ENCODE measurements around the gene TICAM2. TPM values are rescaled to one million over a fixed set of nuclear protein-coding genes. Genes with fewer than 3 reads are reported as not detected.

The TICAM2 gene
- total and polyA plus RNA-seq, 10 of the 15 experiments (the other 5 are each of a cell fraction or from before 2014, with no cell fraction given) = 0.14 to 7.0 (median 2.9) TPM

- TF ChIP-seq, protein P1, sequence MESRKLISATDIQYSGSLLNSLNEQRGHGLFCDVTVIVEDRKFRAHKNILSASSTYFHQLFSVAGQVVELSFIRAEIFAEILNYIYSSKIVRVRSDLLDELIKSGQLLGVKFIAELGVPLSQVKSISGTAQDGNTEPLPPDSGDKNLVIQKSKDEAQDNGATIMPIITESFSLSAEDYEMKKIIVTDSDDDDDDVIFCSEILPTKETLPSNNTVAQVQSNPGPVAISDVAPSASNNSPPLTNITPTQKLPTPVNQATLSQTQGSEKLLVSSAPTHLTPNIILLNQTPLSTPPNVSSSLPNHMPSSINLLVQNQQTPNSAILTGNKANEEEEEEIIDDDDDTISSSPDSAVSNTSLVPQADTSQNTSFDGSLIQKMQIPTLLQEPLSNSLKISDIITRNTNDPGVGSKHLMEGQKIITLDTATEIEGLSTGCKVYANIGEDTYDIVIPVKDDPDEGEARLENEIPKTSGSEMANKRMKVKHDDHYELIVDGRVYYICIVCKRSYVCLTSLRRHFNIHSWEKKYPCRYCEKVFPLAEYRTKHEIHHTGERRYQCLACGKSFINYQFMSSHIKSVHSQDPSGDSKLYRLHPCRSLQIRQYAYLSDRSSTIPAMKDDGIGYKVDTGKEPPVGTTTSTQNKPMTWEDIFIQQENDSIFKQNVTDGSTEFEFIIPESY (IDR thresholded peaks at IDR 0.05) = no peak
- TF ChIP-seq, protein P2, sequence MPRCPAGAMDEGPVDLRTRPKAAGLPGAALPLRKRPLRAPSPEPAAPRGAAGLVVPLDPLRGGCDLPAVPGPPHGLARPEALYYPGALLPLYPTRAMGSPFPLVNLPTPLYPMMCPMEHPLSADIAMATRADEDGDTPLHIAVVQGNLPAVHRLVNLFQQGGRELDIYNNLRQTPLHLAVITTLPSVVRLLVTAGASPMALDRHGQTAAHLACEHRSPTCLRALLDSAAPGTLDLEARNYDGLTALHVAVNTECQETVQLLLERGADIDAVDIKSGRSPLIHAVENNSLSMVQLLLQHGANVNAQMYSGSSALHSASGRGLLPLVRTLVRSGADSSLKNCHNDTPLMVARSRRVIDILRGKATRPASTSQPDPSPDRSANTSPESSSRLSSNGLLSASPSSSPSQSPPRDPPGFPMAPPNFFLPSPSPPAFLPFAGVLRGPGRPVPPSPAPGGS (IDR thresholded peaks at IDR 0.05; ENCODE audit: borderline replicate concordance, insufficient read depth, low read depth, low read length, poor library complexity, severe bottlenecking) = peak; percentile 96
- TF ChIP-seq CREB1 (IDR thresholded peaks at IDR 0.05; ENCODE audit: low read depth) = peak; percentile 22; the same call in 1 of the 2 replicates
- no peak for TF ChIP-seq RCOR1 (conservative IDR thresholded peaks at IDR 0.05; ENCODE audit: low read depth, low read length)
- no peak for TF ChIP-seq ZNF592 (IDR thresholded peaks at IDR 0.05)
- TF ChIP-seq PAX5 (IDR thresholded peaks at IDR 0.05; ENCODE audit: borderline replicate concordance, low read depth, low read length) = 0 out of 2 replicates have a peak, but pooled peaks have one; percentile 39
- no peak for TF ChIP-seq HDGF (IDR thresholded peaks at IDR 0.05)
- no peak for TF ChIP-seq SREBF2 (IDR thresholded peaks at IDR 0.05; ENCODE audit: low read length)
- peak; percentile 71; the same call in 1 of the 2 replicates for TF ChIP-seq MTA2 (IDR thresholded peaks at IDR 0.05; ENCODE audit: low read depth)
- peak; percentile 68; the same call in 1 of the 2 replicates for TF ChIP-seq TCF12 (IDR thresholded peaks at IDR 0.05; ENCODE audit: low read depth, low read length)
- no peak for TF ChIP-seq NRF1 (conservative IDR thresholded peaks at IDR 0.05; ENCODE audit: low read depth, low read length)
- no peak for TF ChIP-seq NKRF (conservative IDR thresholded peaks at IDR 0.05)
- TF ChIP-seq ATF2 (IDR thresholded peaks at IDR 0.05; ENCODE audit: low read length) = peak; percentile 83
- no peak for TF ChIP-seq IRF5 (IDR thresholded peaks at IDR 0.05; ENCODE audit: borderline replicate concordance)
- TF ChIP-seq MAX (IDR thresholded peaks at IDR 0.05; ENCODE audit: low read depth, low read length) = no peak
- TF ChIP-seq MXI1 (IDR thresholded peaks at IDR 0.05; ENCODE audit: low read depth, low read length) = no peak
- TF ChIP-seq CHD1 (IDR thresholded peaks at IDR 0.05; ENCODE audit: low read depth, low read length) = no peak
- TF ChIP-seq TCF7 (IDR thresholded peaks at IDR 0.05; ENCODE audit: borderline replicate concordance) = no peak
Observed at GRCh38 chr5:115579747-115580173, 22.5 kb downstream of the TICAM2 start (continued).

All from GM12878 (cell line).